Measurements from ENCODE around the gene BAIAP2. TPM values are rescaled to one million over a fixed set of nuclear protein-coding genes. Genes with fewer than 3 reads are reported as not detected.

Gene BAIAP2
- polyA plus RNA-seq, 3 donors = 8.6 to 17.0 (median 11.2) TPM

DNA sequence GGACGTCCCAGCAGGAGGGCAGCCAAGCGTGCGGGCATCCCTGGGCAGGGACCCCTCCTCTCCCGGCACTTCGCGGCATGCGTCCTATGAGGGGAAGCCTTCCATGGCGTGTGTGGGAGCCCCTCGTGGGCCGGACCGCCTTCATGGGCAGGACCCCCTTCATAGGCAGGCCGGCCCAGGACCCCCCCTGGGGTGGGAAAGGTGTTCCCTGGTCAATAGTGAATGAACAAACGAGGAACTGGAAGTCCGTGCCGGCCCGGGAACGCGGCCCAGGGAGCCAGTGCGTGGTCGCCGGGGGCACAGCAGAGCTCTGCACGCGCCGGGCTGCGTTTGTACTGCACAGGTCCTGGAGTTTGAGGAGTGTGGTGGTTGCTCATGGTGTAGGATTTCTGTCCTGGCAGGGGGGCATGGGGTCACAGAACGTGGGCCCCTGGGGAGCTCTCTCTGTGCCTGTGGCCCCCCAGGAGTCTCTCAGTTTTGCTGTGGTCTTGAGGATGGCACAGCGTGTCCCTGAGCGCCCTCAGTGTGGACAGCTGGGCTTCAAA, 13.9 kb downstream of the BAIAP2 start:
- peaks cover 0 to 6% of the 10 kb centered on the region in 2 donors for H3K36me3 Mint-ChIP-seq
- no peaks in the 10 kb centered on the region for H3K79me2 ChIP-seq (ENCODE audit: insufficient read depth, low read length)
- H3K27ac Mint-ChIP-seq = peak overlapping the region in 4 of 7 donors; percentile 94 to 96 (median 95)
- H3K27me3 Mint-ChIP-seq (ENCODE audit: low read depth in 3 of 3) = peaks cover 4 to 7% (median 4%) of the 10 kb centered on the region in 3 donors
- H3K4me1 ChIP-seq (ENCODE audit: control insufficient read depth in 1 of 2, insufficient read depth in 2 of 2, low read length in 2 of 2) = peaks cover 41 to 49% of the 10 kb centered on the region in 2 donors
- no peaks in the 10 kb centered on the region for H3K9me3 ChIP-seq (replicated peaks in 1 of 2; ENCODE audit: control insufficient read depth in 1 of 2, insufficient read depth in 1 of 2, low read length in 2 of 2)
- TF ChIP-seq, protein P1, sequence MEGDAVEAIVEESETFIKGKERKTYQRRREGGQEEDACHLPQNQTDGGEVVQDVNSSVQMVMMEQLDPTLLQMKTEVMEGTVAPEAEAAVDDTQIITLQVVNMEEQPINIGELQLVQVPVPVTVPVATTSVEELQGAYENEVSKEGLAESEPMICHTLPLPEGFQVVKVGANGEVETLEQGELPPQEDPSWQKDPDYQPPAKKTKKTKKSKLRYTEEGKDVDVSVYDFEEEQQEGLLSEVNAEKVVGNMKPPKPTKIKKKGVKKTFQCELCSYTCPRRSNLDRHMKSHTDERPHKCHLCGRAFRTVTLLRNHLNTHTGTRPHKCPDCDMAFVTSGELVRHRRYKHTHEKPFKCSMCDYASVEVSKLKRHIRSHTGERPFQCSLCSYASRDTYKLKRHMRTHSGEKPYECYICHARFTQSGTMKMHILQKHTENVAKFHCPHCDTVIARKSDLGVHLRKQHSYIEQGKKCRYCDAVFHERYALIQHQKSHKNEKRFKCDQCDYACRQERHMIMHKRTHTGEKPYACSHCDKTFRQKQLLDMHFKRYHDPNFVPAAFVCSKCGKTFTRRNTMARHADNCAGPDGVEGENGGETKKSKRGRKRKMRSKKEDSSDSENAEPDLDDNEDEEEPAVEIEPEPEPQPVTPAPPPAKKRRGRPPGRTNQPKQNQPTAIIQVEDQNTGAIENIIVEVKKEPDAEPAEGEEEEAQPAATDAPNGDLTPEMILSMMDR (IDR thresholded peaks at IDR 0.05) = no peak
- H3K9me3 Mint-ChIP-seq = no peaks in the 10 kb centered on the region
- peak overlapping the region; percentile 83 to 96 for H3K4me3 Mint-ChIP-seq
- peak overlapping the region; percentile 82 for H3K9ac ChIP-seq (ENCODE audit: insufficient read depth, low read length, poor library complexity, severe bottlenecking)
- peaks cover 43% of the 10 kb centered on the region for H3K4me1 Mint-ChIP-seq
- peak overlapping the region; percentile 88 to 95 for H3K27ac ChIP-seq (ENCODE audit: low read depth in 1 of 2, low read length in 2 of 2)
- H3K27me3 ChIP-seq (ENCODE audit: control insufficient read depth in 2 of 2, insufficient read depth in 2 of 2, low read length in 2 of 2) = no peaks in the 10 kb centered on the region
- H4K20me1 ChIP-seq (ENCODE audit: insufficient read depth, low read length) = peaks cover 24% of the 10 kb centered on the region
- no peaks in the 10 kb centered on the region for H3K36me3 ChIP-seq (replicated peaks in 1 of 2; ENCODE audit: control insufficient read depth in 1 of 2, insufficient read depth in 2 of 2, low read length in 2 of 2)
- intact Hi-C loops (cut with micrococcal nuclease) = no loop called here
- 74% methylated on average over 24 of the region's 28 CpGs for WGBS (ENCODE audit: insufficient coverage)
- H3K4me2 ChIP-seq (replicated peaks; ENCODE audit: extremely low read depth, low read length, poor library complexity, severe bottlenecking) = peak overlapping the region; percentile 64
- H3K4me3 ChIP-seq (replicated peaks in 1 of 3; ENCODE audit: low read depth in 2 of 3, low read length in 3 of 3) = peak overlapping the region in 1 of 3 experiments; percentile 67
- no peak for DNase-seq
- H2AFZ ChIP-seq (ENCODE audit: insufficient read depth, low read depth, low read length, poor library complexity, severe bottlenecking) = peak overlapping the region; percentile 53

DNA sequence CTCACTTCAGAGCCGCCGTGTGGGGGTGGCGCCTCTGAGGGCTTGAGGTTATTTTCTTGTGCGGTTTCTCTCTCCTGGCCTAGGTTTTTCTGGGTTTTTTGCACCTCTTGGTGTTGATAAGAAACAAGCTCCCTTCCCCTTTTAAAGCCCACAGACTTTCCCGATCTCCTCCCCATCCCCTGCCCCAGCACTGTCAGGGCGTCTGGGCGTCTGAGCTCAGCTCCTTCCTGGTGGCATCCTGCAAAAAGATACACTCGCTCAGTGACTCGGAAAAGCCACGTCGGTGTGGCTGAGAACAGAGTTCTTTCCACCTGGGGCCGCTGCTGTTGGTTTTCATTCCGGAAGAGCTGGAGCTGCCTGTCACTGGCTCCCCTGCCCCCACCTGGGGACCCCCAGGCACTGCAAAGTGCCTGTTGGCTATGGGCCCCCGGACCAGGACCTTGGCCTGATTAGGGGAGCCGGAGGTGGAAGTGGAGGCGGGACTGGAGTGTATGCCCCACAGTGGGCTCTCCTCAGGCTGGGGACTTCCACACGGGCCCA, 14.5 kb downstream of the BAIAP2 start:
- TF ChIP-seq, protein P1 (IDR thresholded peaks at IDR 0.05) = no peak
- Histone ChIP-seq H3K27ac (ENCODE audit: low read depth in 1 of 2, low read length in 2 of 2) (peak overlapping the region; percentile 88 to 95), H3K4me1 (ENCODE audit: control insufficient read depth in 1 of 2, insufficient read depth in 2 of 2, low read length in 2 of 2) (peaks cover 41 to 49% of the 10 kb centered on the region in 2 donors), H3K36me3 (replicated peaks in 1 of 2; ENCODE audit: control insufficient read depth in 1 of 2, insufficient read depth in 2 of 2, low read length in 2 of 2) (no peaks in the 10 kb centered on the region), H3K27me3 (ENCODE audit: control insufficient read depth in 2 of 2, insufficient read depth in 2 of 2, low read length in 2 of 2) (no peaks in the 10 kb centered on the region), H3K9ac (ENCODE audit: insufficient read depth, low read length, poor library complexity, severe bottlenecking) (peak overlapping the region; percentile 82), H2AFZ (ENCODE audit: insufficient read depth, low read depth, low read length, poor library complexity, severe bottlenecking) (peak overlapping the region; percentile 53), H3K9me3 (replicated peaks in 1 of 2; ENCODE audit: control insufficient read depth in 1 of 2, insufficient read depth in 1 of 2, low read length in 2 of 2) (no peaks in the 10 kb centered on the region), H3K4me3 (replicated peaks in 1 of 3; ENCODE audit: low read depth in 2 of 3, low read length in 3 of 3) (peak overlapping the region; percentile 26 to 67 (median 34)), H4K20me1 (ENCODE audit: insufficient read depth, low read length) (peaks cover 20% of the 10 kb centered on the region), H3K79me2 (ENCODE audit: insufficient read depth, low read length) (no peaks in the 10 kb centered on the region), H3K4me2 (replicated peaks; ENCODE audit: extremely low read depth, low read length, poor library complexity, severe bottlenecking) (peak overlapping the region; percentile 64)
- H3K4me3 Mint-ChIP-seq = peak overlapping the region; percentile 83 to 96
- WGBS (ENCODE audit: insufficient coverage) = 29% methylated on average over 13 of the region's 17 CpGs
- peaks cover 4 to 7% (median 4%) of the 10 kb centered on the region in 3 donors for H3K27me3 Mint-ChIP-seq (ENCODE audit: low read depth in 3 of 3)
- intact Hi-C loops (cut with micrococcal nuclease) = no loop called here
- H3K27ac Mint-ChIP-seq = peak overlapping the region; percentile 94 to 98 (median 96)
- peak in 2 of 3 donors; percentile 28 to 43 for DNase-seq
- H3K36me3 Mint-ChIP-seq = peaks cover 0 to 6% of the 10 kb centered on the region in 2 donors
- peaks cover 43% of the 10 kb centered on the region for H3K4me1 Mint-ChIP-seq
- no peaks in the 10 kb centered on the region for H3K9me3 Mint-ChIP-seq
